ENCODE data around the gene ZFAND5. TPM values are rescaled to one million over a fixed set of nuclear protein-coding genes. Genes with fewer than 3 reads are reported as not detected.

ZFAND5 gene
- polyA plus RNA-seq, 1 of the 3 experiments (the other 2 are of a cell fraction): 58.8 TPM

DNA sequence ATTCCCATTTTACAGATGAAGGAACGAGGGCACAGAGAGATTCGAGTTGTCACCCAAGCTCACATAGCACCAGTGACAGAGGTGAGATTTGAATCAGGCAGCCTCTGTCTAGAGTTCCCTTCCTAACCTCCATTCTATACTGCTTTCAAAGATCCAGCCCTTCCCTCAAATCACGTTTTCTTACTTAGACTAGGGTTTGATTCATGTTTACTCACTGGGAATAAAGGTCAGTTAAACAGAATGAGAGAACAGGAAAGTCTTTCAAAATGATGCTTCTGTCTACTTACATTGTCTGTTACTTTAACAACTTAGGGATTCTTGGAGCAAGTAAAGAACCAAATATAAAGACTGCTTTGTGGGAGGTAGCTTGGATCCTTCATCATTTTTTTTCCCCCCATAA is 40.0 kb downstream of the ZFAND5 start:
- POLR2A ChIA-PET: no interaction called here
- CTCF ChIA-PET: interaction anchor here (0.8 to 1.1 kb wide), 2 partner anchors 19 to 53 kb away, joined by 3 read pairs; no protein-coding TSS in a partner anchor

DNA sequence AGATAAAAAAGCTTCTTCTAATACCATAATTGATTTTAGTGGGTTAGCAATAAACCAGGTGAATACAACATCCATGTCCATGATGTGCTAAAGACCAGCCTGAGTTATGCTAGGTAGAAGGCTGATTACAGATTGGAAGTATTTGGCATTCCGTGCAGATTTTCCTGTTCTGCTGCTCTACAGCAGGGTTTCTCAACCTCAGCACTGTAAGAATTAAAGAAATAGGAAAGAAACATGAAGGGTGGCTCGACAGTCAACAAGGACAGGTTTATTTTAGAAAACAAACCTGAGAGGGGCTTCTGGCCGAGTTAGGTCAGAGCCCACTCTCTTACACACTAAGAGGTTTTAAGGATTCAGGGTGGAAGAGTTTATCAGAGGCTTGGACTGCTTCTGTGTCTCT is 42.3 kb downstream of the ZFAND5 start:
- ChIA-PET POLR2A (no interaction called here), CTCF (no interaction called here)
- 10% methylated on average over 3 of the region's 3 CpGs for WGBS (ENCODE audit: low lambda C conversion rate)
- no peak overlapping the region for H2AFZ ChIP-seq (ENCODE audit: low read depth)
- no peaks in the 10 kb centered on the region for H3K9me3 ChIP-seq
- no peaks in the 10 kb centered on the region for H4K20me1 ChIP-seq (ENCODE audit: insufficient read depth)
- no peak overlapping the region for H3K27ac ChIP-seq (ENCODE audit: low read depth in 2 of 2, low read length in 1 of 2)
- H3K4me2 ChIP-seq: no peak overlapping the region
- H3K36me3 ChIP-seq (replicated peaks in 1 of 2; ENCODE audit: control insufficient read depth in 1 of 2, insufficient read depth in 2 of 2, low read length in 1 of 2): no peaks in the 10 kb centered on the region
- TF ChIP-seq GATA2 (CRISPR knock-in tag; IDR thresholded peaks at IDR 0.05): no peak
- TF ChIP-seq, protein P1, sequence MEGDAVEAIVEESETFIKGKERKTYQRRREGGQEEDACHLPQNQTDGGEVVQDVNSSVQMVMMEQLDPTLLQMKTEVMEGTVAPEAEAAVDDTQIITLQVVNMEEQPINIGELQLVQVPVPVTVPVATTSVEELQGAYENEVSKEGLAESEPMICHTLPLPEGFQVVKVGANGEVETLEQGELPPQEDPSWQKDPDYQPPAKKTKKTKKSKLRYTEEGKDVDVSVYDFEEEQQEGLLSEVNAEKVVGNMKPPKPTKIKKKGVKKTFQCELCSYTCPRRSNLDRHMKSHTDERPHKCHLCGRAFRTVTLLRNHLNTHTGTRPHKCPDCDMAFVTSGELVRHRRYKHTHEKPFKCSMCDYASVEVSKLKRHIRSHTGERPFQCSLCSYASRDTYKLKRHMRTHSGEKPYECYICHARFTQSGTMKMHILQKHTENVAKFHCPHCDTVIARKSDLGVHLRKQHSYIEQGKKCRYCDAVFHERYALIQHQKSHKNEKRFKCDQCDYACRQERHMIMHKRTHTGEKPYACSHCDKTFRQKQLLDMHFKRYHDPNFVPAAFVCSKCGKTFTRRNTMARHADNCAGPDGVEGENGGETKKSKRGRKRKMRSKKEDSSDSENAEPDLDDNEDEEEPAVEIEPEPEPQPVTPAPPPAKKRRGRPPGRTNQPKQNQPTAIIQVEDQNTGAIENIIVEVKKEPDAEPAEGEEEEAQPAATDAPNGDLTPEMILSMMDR (IDR thresholded peaks at IDR 0.05): no peak
- TF ChIP-seq EP300 (IDR thresholded peaks at IDR 0.05; ENCODE audit: borderline replicate concordance in 1 of 2, low read depth in 1 of 2, low read length in 1 of 2): no peak
- no peak for TF ChIP-seq FOXJ3 (CRISPR knock-in tag; IDR thresholded peaks at IDR 0.05)
- no peak overlapping the region for H3K9ac ChIP-seq
- H3K27me3 ChIP-seq (ENCODE audit: insufficient read depth): no peaks in the 10 kb centered on the region
- no peak overlapping the region for H3K4me3 ChIP-seq (ENCODE audit: low read depth in 2 of 2, low read length in 1 of 2)
- DNase-seq: no peak
- no peaks in the 10 kb centered on the region for H3K9me2 ChIP-seq
- no peaks in the 10 kb centered on the region for H3F3A ChIP-seq (replicated peaks; ENCODE audit: insufficient read depth)
- no peaks in the 10 kb centered on the region for H3K4me1 ChIP-seq (ENCODE audit: control insufficient read depth in 1 of 2, insufficient read depth in 2 of 2, low read depth in 1 of 2, low read length in 1 of 2)
- no peaks in the 10 kb centered on the region for H3K79me2 ChIP-seq (ENCODE audit: insufficient read depth)

More for the DNA sequence above, 40.0 kb downstream of the ZFAND5 start:
- Histone ChIP-seq H3K36me3 (replicated peaks in 1 of 2; ENCODE audit: control insufficient read depth in 1 of 2, insufficient read depth in 2 of 2, low read length in 1 of 2) (no peaks in the 10 kb centered on the region), H3K9ac (no peak overlapping the region), H3K9me3 (no peaks in the 10 kb centered on the region), H3K4me2 (no peak overlapping the region), H4K20me1 (ENCODE audit: insufficient read depth) (no peaks in the 10 kb centered on the region), H3K9me2 (no peaks in the 10 kb centered on the region), H3K27me3 (ENCODE audit: insufficient read depth) (no peaks in the 10 kb centered on the region), H3K79me2 (ENCODE audit: insufficient read depth) (no peaks in the 10 kb centered on the region), H3K27ac (ENCODE audit: low read depth in 2 of 2, low read length in 1 of 2) (no peak overlapping the region), H2AFZ (ENCODE audit: low read depth) (no peak overlapping the region), H3K4me3 (ENCODE audit: low read depth in 2 of 2, low read length in 1 of 2) (no peak overlapping the region), H3K4me1 (ENCODE audit: control insufficient read depth in 1 of 2, insufficient read depth in 2 of 2, low read depth in 1 of 2, low read length in 1 of 2) (no peaks in the 10 kb centered on the region), H3F3A (replicated peaks; ENCODE audit: insufficient read depth) (no peaks in the 10 kb centered on the region)
- DNase-seq: no peak
- TF ChIP-seq, protein P1 (IDR thresholded peaks at IDR 0.05): no peak
- TF ChIP-seq YY1 (IDR thresholded peaks at IDR 0.05; ENCODE audit: low read depth): no peak
- TF ChIP-seq CHD2 (IDR thresholded peaks at IDR 0.05; ENCODE audit: low read length, partially characterized antibody): no peak
- TF ChIP-seq MXI1 (IDR thresholded peaks at IDR 0.05; ENCODE audit: low read depth, low read length): no peak
- TF ChIP-seq RXRA (IDR thresholded peaks at IDR 0.05; ENCODE audit: borderline replicate concordance, low read depth): no peak
- TF ChIP-seq GATA2 (CRISPR knock-in tag; IDR thresholded peaks at IDR 0.05): no peak
- TF ChIP-seq, protein P2, sequence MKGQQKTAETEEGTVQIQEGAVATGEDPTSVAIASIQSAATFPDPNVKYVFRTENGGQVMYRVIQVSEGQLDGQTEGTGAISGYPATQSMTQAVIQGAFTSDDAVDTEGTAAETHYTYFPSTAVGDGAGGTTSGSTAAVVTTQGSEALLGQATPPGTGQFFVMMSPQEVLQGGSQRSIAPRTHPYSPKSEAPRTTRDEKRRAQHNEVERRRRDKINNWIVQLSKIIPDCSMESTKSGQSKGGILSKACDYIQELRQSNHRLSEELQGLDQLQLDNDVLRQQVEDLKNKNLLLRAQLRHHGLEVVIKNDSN (IDR thresholded peaks at IDR 0.05; ENCODE audit: borderline replicate concordance, low read depth): no peak
- no peak for TF ChIP-seq EP300 (IDR thresholded peaks at IDR 0.05; ENCODE audit: borderline replicate concordance in 1 of 2, low read depth in 1 of 2, low read length in 1 of 2)
- no peak for TF ChIP-seq TAF1 (IDR thresholded peaks at IDR 0.05; ENCODE audit: borderline replicate concordance, low read depth, low read length)
- no peak for TF ChIP-seq RAD21 (IDR thresholded peaks at IDR 0.05; ENCODE audit: low read length)
- TF ChIP-seq POLR2AphosphoS5 (IDR thresholded peaks at IDR 0.05; ENCODE audit: low read depth, low read length): no peak
- TF ChIP-seq, protein P3, sequence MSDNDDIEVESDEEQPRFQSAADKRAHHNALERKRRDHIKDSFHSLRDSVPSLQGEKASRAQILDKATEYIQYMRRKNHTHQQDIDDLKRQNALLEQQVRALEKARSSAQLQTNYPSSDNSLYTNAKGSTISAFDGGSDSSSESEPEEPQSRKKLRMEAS (IDR thresholded peaks at IDR 0.05; ENCODE audit: low read depth): no peak
- no peak for TF ChIP-seq RCOR1 (IDR thresholded peaks at IDR 0.05; ENCODE audit: low read length)
- 20% methylated on average over 3 of the region's 3 CpGs for WGBS (ENCODE audit: low lambda C conversion rate)
